DOHH2 (cell line): Measurements from ENCODE around the gene PKP4.

ENCODE experiments used
- H3F3A ChIP-seq: fragments of 200-600 bp; sonication (generic), shearing (Covaris generic); 2 replicates; pipeline ENCODE4 v1.6.0; 2016; ENCODE audit warnings: antibody characterized with exemption, mild to moderate bottlenecking; ENCODE audit not compliant: control insufficient read depth, insufficient read depth
- H3K27ac ChIP-seq: fragments of 200-600 bp; sonication (generic); 2 replicates; pipeline ENCODE4 v1.5.1; 2014; ENCODE audit warnings: low read depth, mild to moderate bottlenecking, low read length, moderate library complexity
- H3K27me3 ChIP-seq: fragments of 200-600 bp; sonication (generic); 2 replicates; pipeline ENCODE4 v1.6.1; 2014; ENCODE audit warnings: mild to moderate bottlenecking, low read length, mixed read lengths; ENCODE audit not compliant: control insufficient read depth
- H3K36me3 ChIP-seq: fragments of 200-600 bp; sonication (generic); 2 replicates; pipeline ENCODE4 v1.6.1; 2014; ENCODE audit warnings: mild to moderate bottlenecking, low read length, moderate library complexity, mixed read lengths; ENCODE audit not compliant: control insufficient read depth
- H3K4me1 ChIP-seq: fragments of 200-600 bp; sonication (generic); 2 replicates; pipeline ENCODE4 v1.6.1; 2014; ENCODE audit warnings: mild to moderate bottlenecking, low read length, mixed read lengths; ENCODE audit not compliant: control insufficient read depth
- H3K4me2 ChIP-seq: fragments of 200-600 bp; sonication (generic); 2 replicates; pipeline ENCODE4 v1.6.0; 2014; ENCODE audit warnings: mild to moderate bottlenecking, low read length, moderate library complexity
- H3K4me3 ChIP-seq: fragments of 200-600 bp; sonication (generic); 2 replicates; pipeline ENCODE4 v1.5.1; 2014; ENCODE audit warnings: mild to moderate bottlenecking, low read length, mixed read lengths
- H3K79me2 ChIP-seq: fragments of 200-600 bp; sonication (generic); 2 replicates; pipeline ENCODE4 v1.6.1; 2014; ENCODE audit warnings: mild to moderate bottlenecking, low read length, mixed read lengths; ENCODE audit not compliant: control insufficient read depth
- H3K9me2 ChIP-seq: fragments of 200-600 bp; sonication (generic); replicated peaks from 2 replicates; pipeline ENCODE4 v1.6.1; 2014; ENCODE audit warnings: mild to moderate bottlenecking, low read length, mixed read lengths; ENCODE audit not compliant: control insufficient read depth
- H3K9me3 ChIP-seq: fragments of 200-600 bp; sonication (generic); 2 replicates; pipeline ENCODE4 v1.6.1; 2014; ENCODE audit warnings: antibody characterized with exemption, low read length, mixed read lengths; ENCODE audit not compliant: control insufficient read depth, insufficient read depth
- H4K20me1 ChIP-seq: fragments of 200-600 bp; sonication (generic); 2 replicates; pipeline ENCODE4 v1.6.0; 2014; ENCODE audit warnings: low read depth, mild to moderate bottlenecking, antibody characterized with exemption, low read length, moderate library complexity; ENCODE audit not compliant: control insufficient read depth, insufficient read depth
- EZH2phosphoT487 ChIP-seq: fragments of 200-600 bp; sonication (generic); IDR thresholded peaks from 2 replicates; pipeline ENCODE4 v1.6.1; 2017; ENCODE audit warnings: borderline replicate concordance, mild to moderate bottlenecking, antibody characterized with exemption, low read length, moderate library complexity, mixed read lengths
- TF ChIP-seq, protein P1 (sequence below): fragments of 200-600 bp; sonication (generic); IDR thresholded peaks from one replicate; pipeline ENCODE4 v1.5.1; 2014; ENCODE audit warnings: antibody characterized with exemption, mild to moderate bottlenecking, low read depth, low read length; ENCODE audit not compliant: poor library complexity, severe bottlenecking

PKP4 gene

DNA sequence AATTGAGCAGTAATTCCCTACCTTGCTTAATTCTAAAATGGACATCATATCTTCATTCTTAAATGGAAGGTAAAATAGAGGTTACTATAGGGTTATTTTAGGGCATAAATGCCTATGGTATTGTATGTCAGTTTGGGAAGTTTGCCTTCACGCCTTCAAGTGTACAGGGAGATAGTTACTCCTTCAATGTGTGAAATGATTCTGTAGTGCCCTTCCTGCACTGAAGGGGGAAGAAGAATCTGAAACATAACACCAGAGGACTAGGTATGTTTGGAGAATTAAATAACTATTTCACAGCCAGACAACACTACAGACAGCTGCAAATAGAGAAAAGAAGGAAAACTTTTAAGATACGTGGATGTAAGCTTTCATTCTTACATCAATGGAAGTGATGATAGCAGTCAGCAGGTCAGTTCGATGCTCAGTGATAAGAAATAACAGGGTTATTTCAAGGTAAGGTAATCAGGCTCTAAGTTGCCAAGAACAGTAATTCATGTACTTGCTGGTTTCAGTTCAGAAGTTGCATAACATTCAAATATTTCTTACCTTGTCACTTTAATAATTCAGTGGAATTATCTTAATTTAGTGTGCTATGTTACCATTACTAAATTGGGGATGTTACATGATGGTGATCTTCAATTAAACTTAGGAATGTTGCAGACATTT, 4.0 kb downstream of the PKP4 start:
- Histone ChIP-seq H3K79me2 (peaks cover 86% of the 10 kb centered on the region), H3K4me1 (peaks cover 23% of the 10 kb centered on the region), H3K4me2 (no peak overlapping the region), H3K9me2 (no peaks in the 10 kb centered on the region), H3K27ac (no peak overlapping the region), H3K36me3 (no peaks in the 10 kb centered on the region), H3F3A (no peaks in the 10 kb centered on the region), H3K4me3 (no peak overlapping the region), H3K9me3 (no peaks in the 10 kb centered on the region), H4K20me1 (peaks cover 20% of the 10 kb centered on the region), H3K27me3 (peaks cover 2% of the 10 kb centered on the region; the same call in 1 of the 2 replicates)
- TF ChIP-seq, protein P1, sequence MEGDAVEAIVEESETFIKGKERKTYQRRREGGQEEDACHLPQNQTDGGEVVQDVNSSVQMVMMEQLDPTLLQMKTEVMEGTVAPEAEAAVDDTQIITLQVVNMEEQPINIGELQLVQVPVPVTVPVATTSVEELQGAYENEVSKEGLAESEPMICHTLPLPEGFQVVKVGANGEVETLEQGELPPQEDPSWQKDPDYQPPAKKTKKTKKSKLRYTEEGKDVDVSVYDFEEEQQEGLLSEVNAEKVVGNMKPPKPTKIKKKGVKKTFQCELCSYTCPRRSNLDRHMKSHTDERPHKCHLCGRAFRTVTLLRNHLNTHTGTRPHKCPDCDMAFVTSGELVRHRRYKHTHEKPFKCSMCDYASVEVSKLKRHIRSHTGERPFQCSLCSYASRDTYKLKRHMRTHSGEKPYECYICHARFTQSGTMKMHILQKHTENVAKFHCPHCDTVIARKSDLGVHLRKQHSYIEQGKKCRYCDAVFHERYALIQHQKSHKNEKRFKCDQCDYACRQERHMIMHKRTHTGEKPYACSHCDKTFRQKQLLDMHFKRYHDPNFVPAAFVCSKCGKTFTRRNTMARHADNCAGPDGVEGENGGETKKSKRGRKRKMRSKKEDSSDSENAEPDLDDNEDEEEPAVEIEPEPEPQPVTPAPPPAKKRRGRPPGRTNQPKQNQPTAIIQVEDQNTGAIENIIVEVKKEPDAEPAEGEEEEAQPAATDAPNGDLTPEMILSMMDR: no peak
- no peak for TF ChIP-seq EZH2phosphoT487

DNA sequence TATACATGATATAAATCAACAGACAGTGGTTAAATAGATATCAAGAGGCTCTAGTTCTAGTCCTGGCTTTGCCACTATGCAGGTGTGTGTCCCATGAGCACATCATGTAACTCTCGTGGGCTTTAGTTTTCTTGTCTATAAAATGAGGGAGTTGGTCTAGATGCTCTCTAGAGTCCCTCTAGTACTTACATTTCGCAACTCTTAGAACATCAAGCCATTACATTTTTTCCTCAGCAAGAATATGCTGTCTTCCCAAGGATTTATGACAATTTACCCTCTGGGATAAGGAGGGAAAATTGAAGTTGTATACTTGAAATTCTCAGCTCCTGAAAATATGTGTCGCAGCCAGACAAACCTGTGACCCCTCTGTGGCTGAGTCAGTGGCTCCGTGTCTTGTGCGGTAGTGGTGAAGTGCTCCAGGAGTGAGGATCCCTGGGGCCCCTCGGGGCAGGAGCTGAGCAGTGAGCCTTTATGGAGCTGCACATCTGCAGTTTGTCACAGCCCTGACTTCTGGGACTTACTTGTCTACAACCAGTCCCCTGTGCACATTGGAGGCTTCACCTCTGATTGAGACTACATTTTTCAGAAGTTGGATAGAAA, 6.8 kb downstream of the PKP4 start:
- Histone ChIP-seq H4K20me1 (peaks cover 15% of the 10 kb centered on the region), H3K9me2 (no peaks in the 10 kb centered on the region), H3K79me2 (peaks cover 91% of the 10 kb centered on the region), H3K27ac (no peak overlapping the region), H3K4me2 (no peak overlapping the region), H3F3A (no peaks in the 10 kb centered on the region), H3K9me3 (no peaks in the 10 kb centered on the region), H3K27me3 (no peaks in the 10 kb centered on the region), H3K4me1 (peaks cover 11% of the 10 kb centered on the region), H3K4me3 (no peak overlapping the region), H3K36me3 (no peaks in the 10 kb centered on the region)
- no peak for TF ChIP-seq EZH2phosphoT487
- TF ChIP-seq, protein P1: no peak

DNA sequence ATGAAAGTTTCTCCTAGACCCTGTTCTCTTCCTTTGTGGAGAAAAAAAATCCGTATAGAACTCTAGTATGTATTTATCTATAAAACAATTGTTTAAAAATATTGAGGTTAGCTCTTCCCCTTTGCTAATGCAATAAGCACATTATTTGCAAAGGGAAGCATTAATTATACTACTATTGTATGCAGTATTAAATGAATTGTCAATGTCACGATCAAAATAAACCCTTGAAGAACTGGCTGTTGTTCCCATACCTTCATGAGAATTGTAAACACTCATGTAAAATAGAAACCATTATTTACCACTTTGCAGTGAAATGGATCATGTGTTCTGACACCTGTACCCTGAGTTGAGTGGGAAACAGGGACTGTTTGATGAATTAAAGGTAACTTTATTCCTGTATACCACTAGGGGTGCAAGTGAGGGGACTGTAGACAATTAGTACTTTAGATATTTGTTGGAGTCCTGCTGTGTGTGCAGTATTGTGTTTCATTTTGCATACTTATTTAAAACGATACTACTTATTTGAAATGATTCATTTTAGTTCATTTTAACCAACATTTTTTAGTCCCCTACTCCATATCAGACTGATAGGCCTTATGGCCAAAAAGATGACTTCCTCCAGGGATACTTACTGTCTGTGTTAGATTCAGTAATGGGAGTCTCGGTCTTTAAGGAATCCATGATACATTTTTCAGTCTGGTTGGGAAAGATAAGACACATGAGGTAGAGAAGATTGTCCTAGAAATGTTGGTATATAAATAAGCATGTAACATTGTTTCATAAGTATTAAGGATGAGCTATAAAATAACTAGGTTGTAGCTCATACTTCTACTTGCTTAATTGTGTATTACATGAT, 7.9 kb downstream of the PKP4 start:
- Histone ChIP-seq H3K36me3 (peaks cover 4% of the 10 kb centered on the region), H3F3A (no peaks in the 10 kb centered on the region), H3K9me3 (no peaks in the 10 kb centered on the region), H3K4me1 (peaks cover under 1% of the 10 kb centered on the region; the same call in 1 of the 2 replicates), H3K27me3 (no peaks in the 10 kb centered on the region), H3K4me3 (no peak overlapping the region), H3K27ac (no peak overlapping the region), H3K4me2 (no peak overlapping the region), H3K79me2 (peaks cover 80% of the 10 kb centered on the region), H4K20me1 (peaks cover 9% of the 10 kb centered on the region), H3K9me2 (no peaks in the 10 kb centered on the region)
- no peak for TF ChIP-seq EZH2phosphoT487
- TF ChIP-seq, protein P1: peak; percentile 70
